ENCODE data around the gene PIM1.

DNA sequence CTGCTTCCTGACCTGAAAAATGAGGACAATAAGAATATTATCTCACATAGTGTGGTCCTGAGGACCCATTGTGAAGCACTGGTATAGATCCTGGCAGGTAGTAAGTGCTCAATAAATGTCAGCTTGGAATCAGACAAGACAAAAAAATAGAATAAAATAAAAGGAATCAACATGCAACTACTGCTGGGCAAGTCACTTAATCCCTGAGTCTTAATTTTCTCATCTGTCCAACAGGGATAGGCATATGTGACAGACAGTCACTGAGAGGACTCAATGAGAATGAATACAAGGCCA lies 38.0 kb upstream of the PIM1 start:
- TF ChIP-seq EZH2 (IDR thresholded peaks at IDR 0.05; ENCODE audit: low read length): no peak
- TF ChIP-seq, protein P1, sequence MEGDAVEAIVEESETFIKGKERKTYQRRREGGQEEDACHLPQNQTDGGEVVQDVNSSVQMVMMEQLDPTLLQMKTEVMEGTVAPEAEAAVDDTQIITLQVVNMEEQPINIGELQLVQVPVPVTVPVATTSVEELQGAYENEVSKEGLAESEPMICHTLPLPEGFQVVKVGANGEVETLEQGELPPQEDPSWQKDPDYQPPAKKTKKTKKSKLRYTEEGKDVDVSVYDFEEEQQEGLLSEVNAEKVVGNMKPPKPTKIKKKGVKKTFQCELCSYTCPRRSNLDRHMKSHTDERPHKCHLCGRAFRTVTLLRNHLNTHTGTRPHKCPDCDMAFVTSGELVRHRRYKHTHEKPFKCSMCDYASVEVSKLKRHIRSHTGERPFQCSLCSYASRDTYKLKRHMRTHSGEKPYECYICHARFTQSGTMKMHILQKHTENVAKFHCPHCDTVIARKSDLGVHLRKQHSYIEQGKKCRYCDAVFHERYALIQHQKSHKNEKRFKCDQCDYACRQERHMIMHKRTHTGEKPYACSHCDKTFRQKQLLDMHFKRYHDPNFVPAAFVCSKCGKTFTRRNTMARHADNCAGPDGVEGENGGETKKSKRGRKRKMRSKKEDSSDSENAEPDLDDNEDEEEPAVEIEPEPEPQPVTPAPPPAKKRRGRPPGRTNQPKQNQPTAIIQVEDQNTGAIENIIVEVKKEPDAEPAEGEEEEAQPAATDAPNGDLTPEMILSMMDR (optimal IDR thresholded peaks at IDR 0.05 in 1 of 3, IDR thresholded peaks at IDR 0.05 in 1 of 3, conservative IDR thresholded peaks at IDR 0.05 in 1 of 3; ENCODE audit: extremely low read depth in 1 of 3, insufficient read depth in 2 of 3, low read length in 3 of 3): no peak
